Neural progenitor cell (in vitro differentiated cells): ENCODE measurements around the gene CD276.

Experiments used
- CTCF ChIP-seq: fragments of 200-600 bp; sonication (generic); IDR thresholded peaks from 2 replicates; pipeline ENCODE4 v1.5.1; 2017; ENCODE audit warnings: antibody characterized with exemption, mild to moderate bottlenecking
- EZH2 ChIP-seq: fragments of 200-600 bp; sonication (generic); IDR thresholded peaks from 2 replicates; pipeline ENCODE4 v1.6.1; 2017; ENCODE audit warnings: antibody characterized with exemption, mild to moderate bottlenecking, moderate library complexity

GRCh38 chr15:73715417-73715816 is 31.2 kb downstream of the CD276 start:
- TF ChIP-seq CTCF (no peak), EZH2 (no peak)
